CD4-positive, alpha-beta T cell treated with Interleukin-1 beta for 1 hour (primary cell): ENCODE results near the gene CFAP107.
"Not testable (repeated sequence)": the region's sequence is repeated elsewhere in the genome, so short reads cannot be mapped to it uniquely, and the experiment has no call there.

Experiments used
- DNase-seq, 2 donors: peaks; one replicate each; pipeline ENCODE4 v3.0.0-alpha.2; 2020 to 2022

CFAP107 gene

DNA sequence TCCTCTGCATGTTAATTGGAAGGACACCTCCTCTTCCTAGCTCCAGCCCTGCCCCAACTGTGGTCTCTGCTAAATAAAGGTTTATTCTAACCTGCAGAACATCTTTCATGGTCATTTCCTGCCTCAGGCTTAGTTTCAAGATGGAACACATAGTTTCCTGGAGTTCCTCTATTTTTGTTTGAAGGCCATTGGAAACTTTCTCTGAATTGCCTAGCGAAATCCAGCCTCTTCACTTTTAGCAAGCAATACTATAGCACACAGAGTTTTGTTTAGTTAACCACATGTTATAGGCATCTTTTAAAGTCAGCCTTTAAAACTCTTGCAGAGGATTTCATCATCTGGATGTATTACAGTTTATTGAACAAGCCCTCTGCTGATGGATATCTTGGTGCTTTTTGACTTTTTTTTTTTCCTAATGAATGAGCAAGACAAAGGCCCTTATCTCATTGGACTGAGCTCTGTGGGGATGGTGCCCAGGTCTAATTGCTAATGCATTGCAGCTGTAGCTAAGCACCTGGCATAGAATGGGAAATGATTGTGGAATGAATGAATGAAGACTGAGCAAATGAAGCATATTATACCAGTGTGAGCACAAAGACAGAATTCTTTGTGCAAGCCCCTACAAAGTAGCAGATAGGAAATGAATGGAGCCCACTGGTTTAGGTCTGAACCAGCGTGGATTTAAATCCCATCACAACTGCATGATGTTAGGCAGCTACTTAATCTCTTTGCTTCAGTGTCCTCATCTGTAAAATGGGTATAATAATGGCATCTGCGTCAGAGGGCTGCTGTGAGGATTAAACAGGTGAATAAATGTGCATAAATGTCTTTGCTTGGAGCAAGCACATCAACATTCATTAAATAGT is 641 bp upstream of the CFAP107 start:
- no peak for DNase-seq

DNA sequence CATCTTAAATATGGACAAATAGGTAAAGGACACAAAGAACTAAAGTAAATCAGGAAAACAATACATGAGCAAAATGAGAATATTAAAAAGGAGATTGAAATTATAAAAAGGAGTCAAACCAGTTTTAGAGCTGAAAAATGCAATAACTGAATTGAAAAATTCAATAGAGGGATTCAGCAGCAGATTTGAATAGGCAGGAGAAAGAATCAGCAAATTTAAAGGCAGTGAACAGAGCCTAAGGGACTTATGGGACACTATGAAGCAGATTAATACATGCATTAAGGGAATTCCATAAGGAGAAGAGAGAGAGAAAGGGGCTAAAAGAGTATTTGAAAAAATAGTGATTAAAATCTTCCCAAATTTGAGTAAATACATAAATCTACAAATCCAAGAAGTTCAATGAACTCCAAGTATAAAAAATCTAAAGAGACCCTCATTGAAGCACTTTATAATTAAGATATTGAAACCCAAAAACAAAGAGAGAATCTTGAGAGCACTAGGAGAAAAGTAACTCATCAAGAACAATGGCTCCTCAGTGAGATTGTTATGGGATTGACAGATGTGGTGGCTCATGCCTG is 2.9 kb downstream of the CFAP107 start:
- no peak for DNase-seq

DNA sequence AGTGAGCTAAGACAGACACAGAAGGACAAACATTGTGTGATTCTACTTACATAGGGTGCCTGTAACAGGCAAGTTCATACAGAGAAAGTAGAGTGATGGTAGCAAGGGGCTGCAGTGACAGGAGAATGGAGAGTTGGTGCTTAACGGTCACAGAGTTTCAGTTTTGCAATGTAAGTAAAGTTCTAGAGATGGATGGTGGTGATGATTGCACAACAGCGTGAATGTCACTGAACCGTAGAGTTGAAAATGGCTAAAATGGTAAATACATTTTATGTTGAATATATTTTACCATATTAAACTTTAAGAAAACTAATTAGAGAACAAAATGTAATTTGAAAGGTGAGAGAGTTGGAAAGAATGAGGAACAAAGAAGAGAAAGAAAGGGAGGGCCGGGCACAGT is 8.7 kb downstream of the CFAP107 start:
- DNase-seq: no peak

DNA sequence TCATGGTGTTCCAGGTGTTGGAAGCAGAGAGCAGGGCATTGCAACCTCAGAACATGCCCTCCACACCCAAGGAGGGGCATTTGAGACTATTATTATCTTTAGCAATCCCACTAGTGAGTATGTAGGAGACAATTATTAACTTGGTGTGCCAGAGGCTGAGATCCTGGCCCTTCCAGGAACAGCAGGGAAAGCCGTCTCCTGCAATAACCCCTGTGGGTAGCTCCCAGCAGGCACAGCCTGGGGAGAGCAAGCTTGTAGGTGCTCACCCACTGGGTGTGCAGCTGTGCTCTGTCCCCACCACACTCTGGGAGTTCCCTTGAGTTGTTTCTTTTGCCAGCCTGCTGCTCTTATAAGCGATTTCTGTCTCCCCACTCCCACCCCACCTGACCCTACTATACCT is 10.3 kb downstream of the CFAP107 start:
- no peak for DNase-seq

DNA sequence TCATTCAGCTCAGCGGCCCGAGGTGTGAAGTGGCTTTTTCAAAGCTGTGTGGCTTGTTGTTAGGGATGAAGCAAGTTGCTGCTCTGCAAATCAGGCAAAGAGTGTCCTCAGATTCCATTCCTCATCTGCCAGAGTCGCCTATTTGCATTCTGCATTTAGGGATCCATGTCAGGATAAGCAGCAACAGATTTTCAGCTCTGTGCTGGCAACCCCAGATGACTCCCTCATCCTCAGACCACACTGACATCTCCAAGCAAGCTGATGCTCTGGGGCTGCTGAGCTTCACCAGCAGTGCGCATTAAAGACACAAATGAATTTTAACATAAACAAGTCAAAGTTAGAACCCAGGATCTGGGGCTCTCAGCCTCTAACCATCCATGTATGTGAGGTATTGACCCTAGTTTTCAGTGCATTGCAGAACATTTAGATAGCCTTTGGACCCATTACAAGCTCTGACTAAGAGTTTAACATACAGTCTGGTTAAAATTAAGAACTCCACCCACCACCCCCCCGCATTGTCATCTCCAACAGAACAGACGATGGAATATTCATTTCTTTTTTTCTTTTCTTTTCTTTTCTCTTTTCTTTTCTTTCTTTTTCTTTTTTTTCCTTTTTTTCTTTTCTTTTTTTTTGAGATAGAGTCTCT is 10.9 kb downstream of the CFAP107 start:
- DNase-seq: no peak

DNA sequence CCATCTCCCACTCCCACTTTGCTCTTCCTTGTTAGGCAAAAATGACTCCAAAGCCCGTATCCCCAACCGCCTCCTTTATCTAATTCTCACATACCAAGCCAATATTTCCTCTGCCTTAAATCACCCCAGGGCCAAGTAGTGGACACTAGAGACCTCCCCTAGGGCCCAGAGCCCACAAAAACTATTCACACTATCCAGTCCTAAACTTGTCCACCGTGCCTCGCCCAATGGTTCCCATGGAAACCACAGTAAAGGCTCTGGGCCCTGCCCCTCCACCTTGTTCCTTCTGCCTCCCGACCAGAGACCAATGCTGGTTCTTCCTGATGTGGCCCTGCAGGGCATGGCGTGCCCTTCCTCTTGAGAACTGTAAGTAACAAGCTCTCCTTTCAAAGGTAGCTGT is 11.8 kb downstream of the CFAP107 start:
- DNase-seq: no peak

DNA sequence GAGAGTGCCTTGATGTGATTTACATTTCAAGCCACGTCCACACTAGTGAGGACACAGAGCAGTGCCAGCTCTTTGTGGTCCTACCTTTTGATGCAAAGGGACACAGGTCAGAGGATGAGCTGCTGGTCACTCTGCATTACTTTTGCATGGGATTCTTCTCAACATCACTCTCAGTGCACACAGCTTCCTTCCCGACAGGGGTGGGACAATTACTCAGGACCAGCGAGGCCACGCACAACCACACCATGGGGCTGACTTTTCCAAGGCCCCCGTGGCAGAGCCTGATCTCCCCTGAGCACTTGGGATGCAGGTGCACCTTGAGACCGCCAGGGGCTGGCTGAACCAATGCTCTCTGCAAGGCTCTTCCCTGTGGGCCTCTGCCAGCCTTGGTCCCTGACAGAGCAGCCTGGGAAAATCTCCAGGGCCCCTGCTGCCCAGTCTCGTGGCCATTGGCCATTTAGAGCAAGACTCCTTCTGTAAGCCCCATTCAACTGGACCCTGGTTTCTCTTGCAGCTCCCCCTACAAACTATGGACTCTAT is 14.3 kb downstream of the CFAP107 start:
- no peak for DNase-seq

DNA sequence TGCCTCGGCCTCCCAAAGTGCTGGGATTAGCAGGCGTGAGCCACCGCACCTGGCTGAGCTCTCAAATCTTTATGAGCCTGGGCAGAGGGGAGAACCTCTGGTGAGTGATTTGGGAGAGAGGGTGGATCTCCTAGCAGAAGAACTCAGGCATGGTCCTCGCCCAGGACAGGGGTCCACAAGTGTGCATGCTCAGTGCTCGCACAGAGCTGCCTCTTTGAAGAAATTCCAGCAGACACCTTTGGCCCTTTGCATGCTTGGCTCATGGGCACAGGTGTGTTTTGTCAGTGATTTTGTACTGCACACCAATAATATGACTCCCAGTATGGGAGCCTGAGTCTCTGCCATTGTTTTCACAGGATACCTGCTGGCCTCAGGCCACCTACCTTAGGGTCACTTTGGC is 15.8 kb downstream of the CFAP107 start:
- DNase-seq: no peak

DNA sequence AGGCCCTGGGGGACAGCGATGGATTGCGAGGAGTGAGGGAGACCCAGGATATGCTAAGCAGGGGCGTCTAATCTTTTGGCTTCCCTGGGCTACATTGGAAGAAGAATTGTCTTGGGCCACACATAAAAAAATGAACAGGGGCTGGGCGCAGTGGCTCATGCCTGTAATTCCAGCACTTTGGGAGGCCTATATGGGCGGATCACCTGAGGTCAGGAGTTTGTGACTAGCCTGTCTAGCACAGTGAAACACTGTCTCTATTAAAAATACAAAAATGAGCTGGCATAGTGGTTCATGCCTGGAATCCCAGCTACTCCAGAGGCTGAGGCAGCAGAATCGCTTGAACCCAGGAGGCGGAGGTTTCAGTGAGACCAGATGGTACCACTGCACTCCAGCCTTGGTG is 16.8 kb downstream of the CFAP107 start:
- DNase-seq: no peak

DNA sequence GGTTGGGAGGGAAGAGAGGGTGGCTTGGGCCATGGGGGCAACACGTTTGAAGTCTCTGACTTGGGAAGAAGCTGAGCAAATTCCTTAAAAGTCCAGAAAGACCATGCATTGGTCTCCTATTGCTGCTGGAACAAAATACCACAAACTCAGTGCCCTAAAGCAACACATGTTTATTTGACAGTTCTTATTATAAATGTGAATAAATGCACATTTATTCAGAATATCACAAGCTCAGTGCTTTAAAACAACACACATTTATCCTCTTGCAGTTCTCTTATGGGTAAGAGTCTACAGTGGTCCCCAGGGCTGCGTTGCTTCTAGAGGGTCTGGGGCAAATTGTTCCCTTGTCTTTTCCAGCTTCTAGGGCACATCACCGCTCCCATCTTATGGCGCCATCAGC is 17.5 kb downstream of the CFAP107 start:
- DNase-seq: no peak

DNA sequence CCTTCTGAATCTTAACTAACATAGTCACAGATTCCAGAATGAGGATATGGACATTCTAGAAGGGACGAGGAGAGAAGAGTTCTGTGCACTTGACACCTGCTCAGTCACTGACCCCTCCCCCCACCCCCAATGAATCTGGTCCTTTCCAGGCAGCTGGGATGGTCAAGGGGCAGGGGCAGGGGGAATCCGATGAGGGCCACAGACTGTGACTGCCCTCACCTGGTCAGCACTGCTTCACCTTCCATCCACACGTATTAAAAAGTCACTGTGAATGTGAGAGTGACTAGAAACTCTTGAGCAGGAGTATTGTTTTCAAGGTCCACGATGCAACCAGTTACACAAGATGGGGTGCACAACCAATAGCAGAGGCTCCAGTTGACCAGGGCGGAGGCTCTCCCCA is 18.0 kb downstream of the CFAP107 start:
- no peak for DNase-seq

DNA sequence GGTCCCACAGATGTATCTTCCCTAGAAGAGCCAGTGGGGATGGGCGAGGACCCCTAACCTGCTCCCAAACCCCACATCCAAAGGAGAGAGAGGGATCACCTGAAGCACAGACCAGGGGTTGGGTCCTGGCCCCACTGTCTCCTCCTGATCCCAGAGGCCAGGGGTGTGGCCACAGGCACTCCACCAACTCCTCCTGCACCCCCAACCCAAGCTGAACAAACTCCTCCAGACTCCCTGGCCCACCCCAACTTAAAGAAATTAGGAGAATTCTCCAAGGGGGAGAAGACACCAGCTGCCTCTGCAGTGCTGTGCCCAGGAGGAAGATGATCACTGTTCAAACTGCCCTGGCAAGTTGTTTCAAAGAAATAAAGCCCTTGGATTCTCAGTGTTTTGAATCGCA is 23.0 kb downstream of the CFAP107 start:
- DNase-seq: no peak

DNA sequence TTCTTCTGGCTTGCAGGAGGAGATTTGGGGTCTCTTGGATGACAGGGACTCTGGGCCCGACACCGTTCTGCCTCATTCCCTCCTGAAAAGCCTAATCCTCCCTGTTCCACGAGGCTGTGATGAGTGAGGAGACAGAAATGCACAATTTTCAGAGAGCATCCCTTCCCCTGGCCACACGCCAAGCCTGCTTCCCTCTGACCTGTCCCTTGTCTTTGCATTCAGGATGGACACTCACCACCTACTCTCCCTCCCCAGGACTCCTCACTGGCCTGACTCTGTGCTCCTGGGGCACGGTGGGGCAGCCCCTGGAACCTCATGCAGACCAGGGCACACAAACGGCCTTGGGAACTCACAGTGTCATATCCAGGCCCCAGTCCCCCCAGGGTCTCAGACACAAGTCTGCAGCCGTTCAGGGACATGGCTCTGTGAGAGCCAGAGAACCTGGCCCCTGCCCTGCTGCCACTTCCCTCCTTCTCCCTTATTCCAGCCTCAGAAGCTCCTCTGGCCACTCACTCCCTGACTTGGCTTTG is 24.0 kb downstream of the CFAP107 start:
- no peak for DNase-seq

DNA sequence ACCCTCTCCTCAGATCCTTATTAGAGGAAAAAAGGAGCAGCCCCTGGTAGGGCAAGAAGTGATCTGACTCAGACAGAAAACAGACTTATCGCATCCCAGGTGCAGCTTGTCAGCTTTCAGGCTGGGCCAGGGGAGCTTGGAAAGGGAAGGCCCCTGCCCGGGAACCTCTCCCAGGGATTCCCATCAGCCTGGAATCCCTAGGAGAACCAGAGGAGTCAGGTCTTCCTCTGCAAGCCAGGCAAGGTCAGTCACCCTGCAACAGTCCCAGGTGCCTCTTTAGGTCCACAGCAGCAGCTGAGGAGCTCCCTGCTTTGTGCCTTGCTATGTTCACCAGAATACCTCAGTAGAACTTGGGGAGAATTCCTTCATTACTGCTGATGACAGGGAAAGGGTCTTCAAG is 24.6 kb downstream of the CFAP107 start:
- no peak for DNase-seq

DNA sequence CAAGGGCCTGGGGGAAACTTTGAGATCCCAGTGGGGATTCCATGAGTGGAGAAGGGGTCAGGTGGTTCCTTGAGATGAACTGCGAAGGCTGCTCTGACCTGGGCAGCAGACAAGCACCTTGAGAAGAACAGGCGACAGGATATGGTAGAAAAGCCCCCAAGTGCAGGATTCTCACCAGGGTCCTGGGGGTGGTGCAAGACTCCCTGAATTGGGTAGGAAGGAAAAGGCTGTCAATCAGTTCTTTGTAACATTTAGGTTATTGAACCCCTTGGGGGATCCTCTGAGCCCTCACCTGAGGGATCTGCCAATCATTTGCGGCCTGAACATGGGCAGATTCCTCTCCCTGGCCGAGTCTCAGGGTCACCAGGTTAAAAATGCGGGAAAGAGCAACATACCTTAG is 25.2 kb downstream of the CFAP107 start:
- no peak for DNase-seq

DNA sequence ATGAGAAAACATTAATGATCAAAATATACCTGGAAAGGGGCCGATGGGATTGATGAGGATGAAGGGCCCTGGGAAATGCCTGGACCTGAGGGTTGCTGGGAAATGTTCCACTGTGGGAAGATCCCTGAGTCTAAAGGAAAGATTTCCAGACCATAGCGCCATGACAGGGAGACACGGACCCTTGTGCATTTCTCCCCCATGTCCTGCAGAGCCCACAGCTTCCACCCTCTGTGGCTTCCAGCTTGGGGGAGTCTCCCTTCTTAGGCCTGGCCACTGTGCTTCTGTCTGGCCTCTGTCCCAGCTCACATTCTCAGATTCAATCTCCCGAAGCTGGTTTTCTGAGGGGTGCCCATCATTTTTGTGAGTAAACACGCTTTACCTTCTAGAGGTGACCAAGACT is 26.5 kb downstream of the CFAP107 start:
- no peak for DNase-seq

DNA sequence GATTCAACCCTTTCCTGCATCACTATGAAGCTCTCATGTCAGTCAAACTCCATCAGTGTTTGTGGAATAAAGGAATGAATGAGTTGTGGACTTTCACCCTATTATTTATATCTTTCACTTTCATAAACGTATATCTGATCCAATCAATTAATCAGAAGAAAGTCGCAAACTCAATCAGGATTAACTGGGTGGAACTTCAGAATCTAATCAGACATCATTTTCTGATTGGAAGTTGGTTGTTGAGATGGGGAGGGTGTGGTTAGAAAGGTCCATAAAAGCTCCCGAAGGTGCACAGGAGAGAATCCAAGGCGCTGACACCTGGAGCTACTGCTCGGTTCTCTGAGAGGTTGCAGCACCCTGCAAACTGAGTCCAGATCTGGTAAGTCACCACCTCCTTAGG is 27.4 kb downstream of the CFAP107 start, which contains the start of gene PRAMEF12:
Gene PRAMEF12 (plus strand): TSS at position 301 of the 400 bp plus-strand sequence. CDS start 1,130 bp downstream, outside the sequence.
- no peak for DNase-seq

DNA sequence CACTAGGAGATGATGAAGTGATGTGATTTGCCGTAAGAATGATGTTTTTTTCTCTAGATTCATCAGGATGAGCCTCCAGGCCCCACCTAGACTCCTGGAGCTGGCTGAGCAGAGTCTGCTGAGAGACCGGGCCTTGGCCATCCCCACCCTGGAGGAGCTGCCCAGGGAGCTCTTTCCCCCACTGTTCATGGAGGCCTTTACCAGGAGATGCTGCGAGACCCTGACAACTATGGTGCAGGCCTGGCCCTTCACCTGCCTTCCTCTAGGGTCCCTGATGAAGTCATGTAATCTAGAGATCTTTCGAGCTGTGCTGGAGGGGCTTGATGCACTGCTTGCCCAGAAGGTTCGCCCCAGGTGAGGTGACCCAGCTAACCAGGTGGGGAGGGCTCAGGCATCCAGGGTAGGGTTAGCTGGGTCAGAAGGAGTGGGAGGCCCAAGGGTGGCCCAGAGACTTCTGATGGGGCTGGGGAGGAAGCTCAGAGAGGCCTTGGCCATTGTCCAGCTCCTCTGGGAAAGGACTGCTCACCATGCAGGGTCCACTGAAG is 28.9 kb downstream of the CFAP107 start:
- no peak for DNase-seq

DNA sequence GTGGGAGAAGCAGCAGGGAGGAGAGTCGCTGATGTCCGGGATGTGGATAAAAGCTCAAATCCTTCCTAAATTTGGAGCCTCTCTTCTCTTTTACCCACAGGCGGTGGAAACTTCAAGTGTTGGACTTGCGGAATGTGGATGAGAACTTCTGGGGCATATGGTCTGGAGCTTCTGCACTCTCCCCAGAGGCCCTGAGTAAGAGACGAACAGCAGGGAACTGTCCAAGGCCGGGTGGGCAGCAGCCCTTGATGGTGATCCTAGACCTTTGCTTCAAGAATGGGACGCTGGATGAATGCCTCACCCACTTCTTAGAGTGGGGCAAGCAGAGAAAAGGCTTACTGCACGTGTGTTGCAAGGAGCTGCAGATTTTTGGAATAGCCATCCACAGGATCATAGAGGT is 29.4 kb downstream of the CFAP107 start:
- DNase-seq: no peak

DNA sequence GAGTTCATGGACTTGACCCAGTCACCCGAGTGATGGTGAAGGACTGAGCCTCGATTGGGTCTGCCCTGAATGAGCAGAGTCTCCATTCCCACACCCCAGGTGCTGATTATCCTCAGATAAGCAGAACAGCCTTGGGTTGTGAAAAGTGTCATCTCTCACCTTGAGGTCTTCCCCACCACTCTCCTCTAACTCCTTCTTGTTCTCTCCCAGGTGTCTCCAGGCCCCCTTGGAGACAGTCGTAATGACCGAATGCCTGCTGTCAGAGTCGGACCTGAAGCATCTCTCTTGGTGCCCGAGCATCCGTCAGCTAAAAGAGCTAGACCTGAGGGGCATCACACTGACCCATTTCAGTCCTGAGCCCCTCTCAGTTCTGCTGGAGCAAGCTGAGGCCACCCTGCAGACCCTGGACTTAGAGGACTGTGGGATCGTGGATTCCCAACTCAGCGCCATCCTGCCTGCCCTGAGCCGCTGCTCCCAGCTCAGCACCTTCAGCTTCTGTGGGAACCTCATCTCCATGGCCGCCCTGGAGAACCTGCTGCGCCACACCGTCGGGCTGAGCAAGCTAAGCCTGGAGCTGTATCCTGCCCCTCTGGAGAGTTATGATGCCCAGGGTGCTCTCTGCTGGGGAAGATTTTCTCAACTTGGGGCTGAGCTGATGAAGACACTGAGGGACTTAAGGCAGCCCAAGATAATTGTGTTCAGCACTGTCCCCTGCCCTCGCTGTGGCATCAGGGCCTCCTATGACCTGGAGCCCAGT is 31.0 kb downstream of the CFAP107 start:
- DNase-seq: no peak

DNA sequence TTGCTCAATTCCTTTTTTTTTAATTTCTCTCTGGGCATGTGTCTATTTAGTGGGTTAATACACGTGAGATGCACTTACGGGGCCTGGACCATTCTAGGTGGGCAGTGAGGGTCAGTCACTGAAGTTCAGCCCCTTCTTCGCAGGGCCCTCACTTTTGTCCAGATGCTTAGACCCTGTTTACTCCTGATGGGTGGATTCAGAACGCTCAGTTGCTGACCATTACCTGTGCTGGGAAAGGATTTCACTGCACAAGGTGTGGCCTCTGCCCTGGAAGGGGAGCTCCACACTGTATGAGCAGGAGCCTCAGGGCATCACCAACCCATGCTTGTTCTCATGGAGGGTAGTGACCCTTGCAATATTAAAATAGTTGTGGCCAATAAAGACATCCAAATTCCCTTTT is 32.1 kb downstream of the CFAP107 start:
- no peak for DNase-seq

DNA sequence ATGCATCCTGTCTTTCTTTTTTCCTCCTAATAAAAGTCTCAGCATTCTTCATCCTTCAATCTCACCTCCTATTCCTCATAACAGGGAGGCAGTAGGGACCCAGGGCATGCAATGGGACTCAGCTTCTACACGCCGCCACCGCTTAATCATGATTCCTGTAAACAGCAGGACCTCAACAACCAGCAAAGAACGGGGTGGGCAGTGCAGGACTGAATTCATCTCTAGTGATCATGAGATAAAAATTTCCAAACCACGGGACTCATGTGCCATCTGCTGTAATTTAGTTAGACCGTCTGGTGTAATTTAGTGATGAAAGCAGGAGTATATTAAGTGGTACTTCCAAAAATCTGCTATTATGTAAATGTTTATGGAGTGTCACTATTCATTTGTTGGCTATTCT is 32.9 kb downstream of the CFAP107 start:
- DNase-seq: no peak

DNA sequence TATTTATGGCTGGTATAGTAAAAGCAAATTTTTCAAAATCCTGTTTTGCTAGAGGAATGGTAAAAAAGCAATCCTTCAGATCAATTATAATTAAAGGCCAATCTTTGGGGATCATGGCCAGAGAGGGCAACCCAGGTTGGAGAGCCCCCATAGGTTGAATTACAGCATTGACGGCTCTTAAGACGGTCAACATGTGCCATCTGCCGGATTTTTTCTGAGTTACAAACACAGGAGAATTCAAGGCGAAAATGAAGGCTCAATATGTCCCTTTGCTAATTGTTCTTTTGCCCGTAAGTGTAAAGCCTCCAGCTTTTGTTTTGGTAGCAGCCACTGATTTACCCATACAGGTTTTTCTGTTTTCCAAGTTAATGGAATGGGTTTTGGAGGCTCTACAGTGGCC is 35.5 kb downstream of the CFAP107 start:
- not testable (repeated sequence) for DNase-seq
